C4-2B (cell line): Measurements from ENCODE around the gene A1CF.

Source experiments
- ZFX ChIP-seq: fragments of 450-650 bp; IDR thresholded peaks from 2 replicates; pipeline ENCODE4 v1.6.1; 2017
- TF ChIP-seq, protein P1 (sequence below): fragments of 450-650 bp; conservative IDR thresholded peaks from 2 replicates; pipeline ENCODE4 v1.5.1; 2017; ENCODE audit warnings: mild to moderate bottlenecking

DNA sequence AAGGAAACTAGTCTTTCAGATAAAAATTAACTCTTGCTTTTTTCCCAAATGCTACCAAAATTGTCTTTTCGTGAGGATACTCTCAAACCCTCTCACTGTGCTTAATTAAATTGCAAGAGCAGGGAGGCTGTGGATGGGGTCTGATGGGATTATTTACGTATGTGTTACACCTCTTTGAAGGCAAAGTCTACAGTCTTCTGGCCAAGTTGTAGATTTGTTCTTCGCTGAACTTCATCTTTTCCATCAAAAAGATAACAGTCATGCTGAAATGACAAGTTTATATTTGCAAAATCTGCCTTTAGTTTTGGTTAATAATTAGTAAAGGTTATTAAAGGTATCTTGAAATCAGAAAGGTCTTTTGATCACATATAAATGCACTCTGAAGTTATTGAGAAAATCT is 22.7 kb downstream of the A1CF start:
- TF ChIP-seq, protein P1, sequence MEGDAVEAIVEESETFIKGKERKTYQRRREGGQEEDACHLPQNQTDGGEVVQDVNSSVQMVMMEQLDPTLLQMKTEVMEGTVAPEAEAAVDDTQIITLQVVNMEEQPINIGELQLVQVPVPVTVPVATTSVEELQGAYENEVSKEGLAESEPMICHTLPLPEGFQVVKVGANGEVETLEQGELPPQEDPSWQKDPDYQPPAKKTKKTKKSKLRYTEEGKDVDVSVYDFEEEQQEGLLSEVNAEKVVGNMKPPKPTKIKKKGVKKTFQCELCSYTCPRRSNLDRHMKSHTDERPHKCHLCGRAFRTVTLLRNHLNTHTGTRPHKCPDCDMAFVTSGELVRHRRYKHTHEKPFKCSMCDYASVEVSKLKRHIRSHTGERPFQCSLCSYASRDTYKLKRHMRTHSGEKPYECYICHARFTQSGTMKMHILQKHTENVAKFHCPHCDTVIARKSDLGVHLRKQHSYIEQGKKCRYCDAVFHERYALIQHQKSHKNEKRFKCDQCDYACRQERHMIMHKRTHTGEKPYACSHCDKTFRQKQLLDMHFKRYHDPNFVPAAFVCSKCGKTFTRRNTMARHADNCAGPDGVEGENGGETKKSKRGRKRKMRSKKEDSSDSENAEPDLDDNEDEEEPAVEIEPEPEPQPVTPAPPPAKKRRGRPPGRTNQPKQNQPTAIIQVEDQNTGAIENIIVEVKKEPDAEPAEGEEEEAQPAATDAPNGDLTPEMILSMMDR: no peak
- TF ChIP-seq ZFX: no peak
